Activated CD4-positive, CD25-positive, alpha-beta regulatory T cell treated with anti-CD3 and anti-CD28 coated beads, Interleukin-2, amount 50 U/mL, for 16 hours (primary cell): ENCODE measurements around the gene USP4.
A peak's percentile ranks its signal among the peaks of the same experiment; 100 is the strongest.
"Not testable (repeated sequence)": the region's sequence is repeated elsewhere in the genome, so short reads cannot be mapped to it uniquely, and the experiment has no call there.

Source experiments
- DNase-seq: peaks from one replicate; pipeline ENCODE4 v3.0.0-alpha.2; 2020; ENCODE audit warnings: low read depth, low spot score

The USP4 gene, protein sequence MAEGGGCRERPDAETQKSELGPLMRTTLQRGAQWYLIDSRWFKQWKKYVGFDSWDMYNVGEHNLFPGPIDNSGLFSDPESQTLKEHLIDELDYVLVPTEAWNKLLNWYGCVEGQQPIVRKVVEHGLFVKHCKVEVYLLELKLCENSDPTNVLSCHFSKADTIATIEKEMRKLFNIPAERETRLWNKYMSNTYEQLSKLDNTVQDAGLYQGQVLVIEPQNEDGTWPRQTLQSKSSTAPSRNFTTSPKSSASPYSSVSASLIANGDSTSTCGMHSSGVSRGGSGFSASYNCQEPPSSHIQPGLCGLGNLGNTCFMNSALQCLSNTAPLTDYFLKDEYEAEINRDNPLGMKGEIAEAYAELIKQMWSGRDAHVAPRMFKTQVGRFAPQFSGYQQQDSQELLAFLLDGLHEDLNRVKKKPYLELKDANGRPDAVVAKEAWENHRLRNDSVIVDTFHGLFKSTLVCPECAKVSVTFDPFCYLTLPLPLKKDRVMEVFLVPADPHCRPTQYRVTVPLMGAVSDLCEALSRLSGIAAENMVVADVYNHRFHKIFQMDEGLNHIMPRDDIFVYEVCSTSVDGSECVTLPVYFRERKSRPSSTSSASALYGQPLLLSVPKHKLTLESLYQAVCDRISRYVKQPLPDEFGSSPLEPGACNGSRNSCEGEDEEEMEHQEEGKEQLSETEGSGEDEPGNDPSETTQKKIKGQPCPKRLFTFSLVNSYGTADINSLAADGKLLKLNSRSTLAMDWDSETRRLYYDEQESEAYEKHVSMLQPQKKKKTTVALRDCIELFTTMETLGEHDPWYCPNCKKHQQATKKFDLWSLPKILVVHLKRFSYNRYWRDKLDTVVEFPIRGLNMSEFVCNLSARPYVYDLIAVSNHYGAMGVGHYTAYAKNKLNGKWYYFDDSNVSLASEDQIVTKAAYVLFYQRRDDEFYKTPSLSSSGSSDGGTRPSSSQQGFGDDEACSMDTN

GRCh38 chr3:49339941-49340800, at the start of gene USP4:
TSS of gene USP4 (minus strand) at chr3:49340053. CDS start at chr3:49340024, 29 bp downstream.
- peak; percentile 84 for DNase-seq

- DNase-seq = no peak
These were observed 49.4 kb upstream of the USP4 start for GRCh38 chr3:49389297-49389696.

DNA sequence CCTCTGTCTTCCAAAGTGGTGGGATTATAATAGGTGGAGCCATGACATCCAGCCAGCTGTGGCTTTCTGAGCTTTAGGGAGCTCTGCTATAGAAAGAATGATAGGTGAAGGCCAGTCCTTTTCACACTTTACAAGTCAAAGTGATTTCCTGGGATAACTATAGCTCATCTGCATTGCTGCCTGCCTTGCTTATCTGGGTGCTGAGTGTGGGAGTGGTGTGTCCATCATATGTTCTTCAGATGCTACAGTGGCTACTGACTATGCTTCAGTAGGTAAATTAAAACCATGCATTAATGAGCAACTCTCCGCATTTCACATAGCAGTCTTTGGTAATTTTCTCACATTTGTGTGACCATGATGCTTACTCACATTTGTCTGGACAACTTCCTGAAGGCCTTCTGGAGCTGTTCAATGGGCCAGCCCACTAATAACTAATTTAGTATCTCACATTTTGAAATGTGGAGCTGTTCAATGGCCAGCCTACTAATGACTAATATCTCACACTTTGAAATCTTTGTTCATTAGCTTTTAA, 48.5 kb upstream of the USP4 start:
- no peak for DNase-seq

DNA sequence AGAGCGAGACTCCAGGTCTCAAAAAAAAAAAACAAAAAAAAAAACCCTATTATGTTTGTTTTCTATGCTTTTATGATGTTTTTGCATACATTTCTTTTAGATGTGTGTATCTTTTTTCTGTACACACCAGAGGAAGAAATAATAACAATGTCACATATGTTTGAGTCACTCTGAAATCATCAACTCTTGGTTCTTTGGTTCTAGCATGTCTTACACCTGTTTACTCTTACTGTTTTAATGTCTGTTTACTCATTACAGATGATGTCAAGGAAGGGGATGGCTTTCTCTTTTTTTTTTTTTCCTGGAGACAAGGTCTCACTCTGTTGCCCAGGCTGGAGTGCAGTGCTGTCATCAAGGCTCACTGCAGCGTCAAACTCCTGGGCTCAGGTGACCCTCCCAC, 47.9 kb upstream of the USP4 start:
- no peak for DNase-seq

DNA sequence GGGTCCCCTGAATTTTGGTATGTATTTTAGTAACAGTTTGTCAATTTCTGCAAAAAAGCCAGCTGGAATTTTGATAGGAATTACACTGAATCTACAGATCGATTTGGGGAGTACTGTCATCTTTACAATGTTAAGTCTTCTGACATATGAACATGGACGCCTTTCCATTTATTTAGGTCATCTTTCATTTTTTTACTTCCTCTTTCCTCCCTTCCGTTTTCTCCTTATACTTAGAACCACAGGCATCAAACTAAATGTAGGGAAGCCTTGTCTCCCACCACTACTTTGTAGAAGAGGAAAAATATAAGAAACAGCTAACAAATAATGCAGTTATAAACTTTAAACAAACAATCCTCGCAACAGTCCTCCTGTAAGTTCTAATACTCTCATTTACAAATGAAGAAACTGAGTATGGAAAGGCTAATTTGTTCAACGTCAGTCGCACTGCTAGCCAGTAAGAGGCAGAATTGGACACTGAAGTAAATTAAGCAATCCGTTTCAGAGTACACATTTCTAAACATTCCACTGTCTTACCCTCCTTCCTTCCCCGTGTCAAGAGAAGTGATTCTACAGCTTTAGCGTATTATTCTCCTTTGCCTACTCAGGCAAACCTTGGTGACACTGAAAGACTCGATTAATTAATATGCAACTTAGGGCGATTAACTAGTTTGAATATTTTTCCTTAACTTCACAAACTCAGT, 46.4 kb upstream of the USP4 start:
- DNase-seq = no peak

DNA sequence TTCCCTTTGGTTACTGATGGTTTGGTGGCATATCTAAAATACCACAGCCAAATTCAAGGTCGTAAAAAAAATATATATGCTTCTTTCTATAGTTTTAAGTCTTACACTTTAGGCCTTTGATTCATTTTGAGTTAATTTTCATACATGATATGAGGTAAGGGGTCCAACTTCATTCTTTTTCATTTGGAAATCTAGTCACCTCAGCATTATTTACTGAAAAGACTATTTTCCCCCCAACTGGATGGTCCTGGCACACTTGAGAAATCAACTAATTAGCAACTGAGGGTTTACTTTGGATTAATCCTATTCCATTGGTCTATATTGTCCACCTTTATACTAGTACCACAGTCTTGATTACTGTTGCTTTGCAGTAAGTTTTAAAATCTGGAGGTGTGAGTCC, 45.8 kb upstream of the USP4 start:
- DNase-seq = no peak

DNA sequence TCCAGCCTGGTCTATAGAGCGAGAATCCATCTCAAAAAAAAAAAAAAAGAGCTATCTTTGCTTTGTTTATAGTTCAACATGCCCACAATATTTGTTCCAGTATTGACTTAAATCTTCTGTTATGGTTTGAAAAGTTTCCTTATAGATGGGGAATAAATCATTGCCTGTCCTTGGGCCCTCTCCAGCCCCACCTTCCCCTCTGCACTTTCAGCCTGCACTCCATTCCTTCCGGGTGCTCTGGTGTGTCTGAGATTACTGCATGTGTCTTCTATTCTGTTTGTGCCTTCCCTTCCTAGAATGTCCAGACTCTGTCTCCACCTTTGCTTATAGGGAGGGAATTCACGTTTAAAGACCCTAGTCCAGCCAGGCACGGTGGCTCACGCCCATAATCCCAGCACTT, 43.5 kb upstream of the USP4 start:
- DNase-seq = no peak

- no peak for DNase-seq
These were observed 38.5 kb upstream of the USP4 start for GRCh38 chr3:49378249-49378895.

DNA sequence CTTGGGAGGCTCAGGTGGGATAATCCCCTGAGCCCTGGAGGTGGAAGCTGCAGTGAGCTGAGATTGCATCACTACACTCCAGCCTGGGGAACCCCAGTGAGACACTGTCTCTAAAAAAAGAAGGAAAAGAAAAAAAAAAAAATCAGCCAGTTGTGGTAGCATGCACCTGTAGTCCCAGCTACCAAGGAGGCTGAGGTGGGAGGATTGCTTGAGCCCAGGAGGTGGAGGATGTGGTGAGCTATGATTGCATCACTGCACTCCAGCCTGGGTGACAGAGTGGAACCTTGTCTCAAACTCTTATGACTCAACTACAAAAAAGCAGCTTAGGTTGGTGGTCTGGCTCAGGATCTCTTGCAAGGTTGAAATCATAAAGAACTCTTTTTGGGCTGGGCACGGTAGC, 37.6 kb upstream of the USP4 start:
- DNase-seq = no peak

DNA sequence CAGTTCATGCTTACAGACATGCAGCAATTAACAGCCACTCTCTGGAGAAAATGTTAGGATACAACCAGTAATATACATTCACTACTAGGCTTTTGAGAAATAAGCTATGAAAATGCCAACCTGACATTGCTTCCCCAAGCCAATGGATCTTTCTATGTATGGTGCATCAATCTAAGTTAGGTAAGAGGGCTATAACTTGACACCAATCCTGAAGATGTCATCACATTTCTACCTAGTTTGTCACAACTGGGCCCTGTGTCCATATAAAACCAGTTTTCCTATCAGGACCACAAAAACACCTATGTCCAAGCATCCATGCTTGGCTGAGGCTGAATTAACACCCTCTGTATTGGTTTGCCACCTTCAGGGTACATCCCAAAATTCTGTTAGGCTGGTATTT, 32.1 kb upstream of the USP4 start:
- DNase-seq = no peak

- DNase-seq = no peak
These were observed 30.9 kb upstream of the USP4 start for GRCh38 chr3:49370585-49371290.

GRCh38 chr3:49362561-49362960, 22.7 kb upstream of the USP4 start:
- no peak for DNase-seq

- no peak for DNase-seq
These were observed 19.8 kb upstream of the USP4 start for GRCh38 chr3:49359623-49360022.

GRCh38 chr3:49358884-49359225, 19.0 kb upstream of the USP4 start:
- DNase-seq = no peak

- DNase-seq = peak; percentile 51
These were observed 18.5 kb upstream of the USP4 start, which contains the start of gene GPX1 for GRCh38 chr3:49358217-49358883. TSS of gene GPX1 (minus strand) at chr3:49358353. CDS start at chr3:49358278, 75 bp downstream.

GRCh38 chr3:49357443-49358216, 17.8 kb upstream of the USP4 start:
- peak; percentile 6 for DNase-seq

DNA sequence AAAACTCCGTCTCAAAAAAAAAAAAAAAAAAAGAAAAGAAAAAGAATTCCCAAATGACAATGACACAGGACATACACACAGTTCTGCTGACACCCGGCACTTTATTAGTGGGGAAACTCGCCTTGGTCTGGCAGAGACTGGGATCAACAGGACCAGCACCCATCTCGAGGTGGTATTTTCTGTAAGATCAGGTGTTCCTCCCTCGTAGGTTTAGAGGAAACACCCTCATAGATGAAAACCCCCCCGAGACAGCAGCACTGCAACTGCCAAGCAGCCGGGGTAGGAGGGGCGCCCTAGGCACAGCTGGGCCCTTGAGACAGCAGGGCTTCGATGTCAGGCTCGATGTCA, 17.2 kb upstream of the USP4 start:
- DNase-seq = not testable (repeated sequence)

DNA sequence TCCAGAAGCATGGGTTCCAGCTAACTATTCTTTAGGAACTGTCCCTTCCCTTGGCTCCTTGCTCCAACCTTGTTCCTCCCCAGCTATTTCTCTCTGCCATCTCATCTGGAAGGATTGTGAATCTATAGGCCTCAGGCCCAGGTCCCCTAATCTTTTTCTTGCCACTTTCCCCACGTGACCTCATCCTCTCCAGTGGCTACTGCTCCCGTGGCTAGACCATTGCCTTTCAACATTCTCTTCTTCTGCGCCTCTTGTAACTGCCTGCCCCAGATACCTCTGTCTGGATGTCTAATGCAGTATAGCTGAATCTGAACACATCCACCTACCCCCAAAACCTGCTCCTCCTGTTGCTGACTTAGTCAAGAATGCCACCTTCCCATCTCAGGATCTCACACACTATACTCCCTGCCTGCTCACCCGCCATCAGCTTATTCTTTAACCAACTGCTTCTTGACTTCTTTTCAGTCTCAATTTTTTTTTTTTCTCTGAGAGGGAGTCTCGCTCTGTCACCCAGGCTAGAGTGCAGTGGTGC, 13.1 kb upstream of the USP4 start:
- no peak for DNase-seq
